HG03039 (cell line): Measurements from ENCODE around the gene ISLR.

ENCODE experiments used
- ATAC-seq: cut with Tn5 transposase; IDR thresholded peaks from one replicate; pipeline ENCODE4 v1.9.1; 2021; ENCODE audit warnings: mild to moderate bottlenecking, moderate library complexity; ENCODE audit not compliant: unreplicated experiment

The ISLR gene

GRCh38 chr15:74173380-74174218, at the start of gene ISLR:
TSS of gene ISLR (plus strand) at chr15:74173710. CDS start at chr15:74174859, 1,149 bp downstream.
- ATAC-seq: no peak

- no peak for ATAC-seq
These were observed 49.3 kb upstream of the ISLR start for GRCh38 chr15:74124196-74124595.

- ATAC-seq: no peak
These were observed 48.8 kb upstream of the ISLR start for GRCh38 chr15:74124759-74125158.

GRCh38 chr15:74127255-74127953, 46.1 kb upstream of the ISLR start:
- no peak for ATAC-seq

- no peak for ATAC-seq
These were observed 45.3 kb upstream of the ISLR start for GRCh38 chr15:74127954-74128784.

- ATAC-seq: no peak
These were observed 44.5 kb upstream of the ISLR start for GRCh38 chr15:74128785-74129585.

- no peak for ATAC-seq
These were observed 43.8 kb upstream of the ISLR start for GRCh38 chr15:74129586-74130154.

GRCh38 chr15:74130155-74130848, 43.2 kb upstream of the ISLR start, which contains the start of gene ISLR2:
TSS of gene ISLR2 (plus strand) at chr15:74130586. CDS start at chr15:74132755, 2,169 bp downstream.
- no peak for ATAC-seq

GRCh38 chr15:74130849-74131627, 42.5 kb upstream of the ISLR start:
- ATAC-seq: no peak

GRCh38 chr15:74131628-74132413, 41.7 kb upstream of the ISLR start:
- no peak for ATAC-seq

GRCh38 chr15:74132681-74133651, 40.5 kb upstream of the ISLR start:
- no peak for ATAC-seq

- ATAC-seq: no peak
These were observed 39.7 kb upstream of the ISLR start for GRCh38 chr15:74133694-74134386.

GRCh38 chr15:74134387-74135027, 39.0 kb upstream of the ISLR start:
- no peak for ATAC-seq

- ATAC-seq: no peak
These were observed 38.4 kb upstream of the ISLR start for GRCh38 chr15:74135041-74135565.

GRCh38 chr15:74136540-74136813, 37.0 kb upstream of the ISLR start:
- ATAC-seq: no peak
